GM23338 (cell line): ENCODE results near the gene ZNF841. TPM values are rescaled to one million over a fixed set of nuclear protein-coding genes. Genes with fewer than 3 reads are reported as not detected.
A peak's percentile ranks its signal among the peaks of the same experiment; 100 is the strongest.
"Not testable (repeated sequence)": the region's sequence is repeated elsewhere in the genome, so short reads cannot be mapped to it uniquely, and the experiment has no call there.

ENCODE experiments used
- ATAC-seq: fragments of 200-7000 bp; cut with Tn5 transposase; 3 replicates; pipeline ENCODE4 v1.9.1; 2020
- DNase-seq: peaks from one replicate; pipeline ENCODE4 v3.0.0-alpha.2; 2015; ENCODE audit warnings: low spot score
- H2AFZ ChIP-seq: fragments of 200-600 bp; sonication (generic); 2 replicates; pipeline ENCODE4 v1.8.0; 2016; ENCODE audit warnings: antibody characterized with exemption, mild to moderate bottlenecking, moderate library complexity
- H3F3A ChIP-seq: fragments of 200-600 bp; sonication (generic); replicated peaks from 2 replicates; pipeline ENCODE4 v1.8.0; 2017; ENCODE audit warnings: antibody characterized with exemption, mixed run types, low read depth
- H3K27ac ChIP-seq: fragments of 200-600 bp; sonication (generic); 2 replicates; pipeline ENCODE4 v1.6.1; 2016; ENCODE audit warnings: low read depth
- H3K27me3 ChIP-seq: fragments of 200-600 bp; sonication (generic); 2 replicates; pipeline ENCODE4 v1.8.0; 2016; ENCODE audit warnings: mild to moderate bottlenecking, mixed run types, moderate library complexity; ENCODE audit not compliant: insufficient read depth
- H3K36me3 ChIP-seq: fragments of 200-600 bp; sonication (generic); 2 replicates; pipeline ENCODE4 v1.8.0; 2016; ENCODE audit warnings: mild to moderate bottlenecking; ENCODE audit not compliant: insufficient read depth
- H3K4me1 ChIP-seq: fragments of 200-600 bp; sonication (generic); 2 replicates; pipeline ENCODE4 v1.8.0; 2016; ENCODE audit warnings: mild to moderate bottlenecking, moderate library complexity; ENCODE audit not compliant: insufficient read depth
- H3K4me2 ChIP-seq: fragments of 200-600 bp; sonication (generic); 2 replicates; pipeline ENCODE4 v1.7.1; 2017; ENCODE audit warnings: mixed run types
- H3K4me3 ChIP-seq: fragments of 200-600 bp; sonication (generic); 2 replicates; pipeline ENCODE4 v1.6.1; 2016; ENCODE audit warnings: mixed run types
- H3K79me2 ChIP-seq: fragments of 200-600 bp; sonication (generic); replicated peaks from 2 replicates; pipeline ENCODE4 v1.8.0; 2017; ENCODE audit warnings: mild to moderate bottlenecking; ENCODE audit not compliant: insufficient read depth
- H3K9me2 ChIP-seq: fragments of 200-600 bp; sonication (generic); 2 replicates; pipeline ENCODE4 v1.8.0; 2017; ENCODE audit not compliant: insufficient read depth
- H4K20me1 ChIP-seq: fragments of 200-600 bp; sonication (generic); replicated peaks from 2 replicates; pipeline ENCODE4 v1.8.0; 2017; ENCODE audit warnings: mild to moderate bottlenecking; ENCODE audit not compliant: insufficient read depth
- H3K27ac Mint-ChIP-seq: 2 replicates; pipeline ENCODE4 v1.8.0; 2020; ENCODE audit warnings: inconsistent platforms, mild to moderate bottlenecking, moderate library complexity, mixed read lengths
- H3K27me3 Mint-ChIP-seq: 3 replicates; pipeline ENCODE4 v1.8.0; 2022; ENCODE audit warnings: low read depth, mild to moderate bottlenecking, moderate library complexity, mixed read lengths, inconsistent platforms; ENCODE audit not compliant: insufficient read depth, poor library complexity
- H3K36me3 Mint-ChIP-seq: 3 replicates; pipeline ENCODE4 v1.8.0; 2021; ENCODE audit warnings: low read depth, mild to moderate bottlenecking, inconsistent platforms, moderate library complexity, mixed read lengths
- H3K4me1 Mint-ChIP-seq: 3 replicates; pipeline ENCODE4 v1.8.0; 2020; ENCODE audit warnings: mild to moderate bottlenecking, inconsistent platforms, mixed read lengths
- H3K4me3 Mint-ChIP-seq: 3 replicates; pipeline ENCODE4 v1.8.0; 2021; ENCODE audit warnings: moderate library complexity, mild to moderate bottlenecking, inconsistent platforms, mixed read lengths
- H3K9me3 Mint-ChIP-seq: 3 replicates; pipeline ENCODE4 v1.8.0; 2020; ENCODE audit warnings: moderate library complexity, mild to moderate bottlenecking, inconsistent platforms, mixed read lengths
- CREB1 ChIP-seq: fragments of 250-450 bp; sonication (Bioruptor Pico); IDR thresholded peaks from 2 replicates; pipeline ENCODE4 v1.5.0; 2020; ENCODE audit warnings: low read depth, mild to moderate bottlenecking, moderate library complexity
- CTCF ChIP-seq, 2 experiments: fragments of 200-600 bp in 1 of 2; sonication (generic) in 1 of 2; conservative IDR thresholded peaks; 2 replicates each; pipeline versions ENCODE4 v1.5.1 to v1.6.1; 2016 to 2017; ENCODE audit warnings: antibody characterized with exemption in 2 of 2, low read depth in 2 of 2, mild to moderate bottlenecking in 2 of 2, moderate library complexity in 1 of 2
- EZH2 ChIP-seq: fragments of 200-600 bp; sonication (generic); IDR thresholded peaks from one replicate; pipeline ENCODE4 v1.8.0; 2017; ENCODE audit warnings: antibody characterized with exemption, mild to moderate bottlenecking, low read depth; ENCODE audit not compliant: unreplicated experiment
- JUNB ChIP-seq: IDR thresholded peaks from one replicate; pipeline ENCODE4 v1.6.1; 2016; ENCODE audit warnings: antibody characterized with exemption; ENCODE audit not compliant: unreplicated experiment
- NANOG ChIP-seq: IDR thresholded peaks from 2 replicates; pipeline ENCODE4 v1.6.1; 2016; ENCODE audit warnings: antibody characterized with exemption, borderline replicate concordance
- POLR2AphosphoS5 ChIP-seq: IDR thresholded peaks from 2 replicates; pipeline ENCODE4 v1.6.1; 2016; ENCODE audit warnings: antibody characterized with exemption, low read depth
- ZNF114 ChIP-seq: fragments of 250-450 bp; sonication (Bioruptor Pico); IDR thresholded peaks from 2 replicates; pipeline ENCODE4 v1.5.0; 2020; ENCODE audit warnings: mild to moderate bottlenecking, moderate library complexity
- ZNF331 ChIP-seq: fragments of 250-450 bp; sonication (Bioruptor Pico); IDR thresholded peaks from 2 replicates; pipeline ENCODE4 v1.5.0; 2020; ENCODE audit warnings: low read depth, mild to moderate bottlenecking, moderate library complexity
- polyA plus RNA-seq: library from polyadenylated mRNA; unstranded; fragments of >200 nt; fragmentation: Nextera tagmentation; extraction: Ambion mirVana; gene quantifications from 2 replicates; pipeline ENCODE4 v1.2.1, GENCODE V29; 2016
- total RNA-seq: library from RNA; depleted of rRNA; stranded (reverse); fragments of >200 nt; shearing (Covaris generic); gene quantifications from 2 replicates; pipeline ENCODE4 v1.2.3, GENCODE V29; 2014
- TF ChIP-seq, protein P1 (sequence below): fragments of 250-450 bp; sonication (Bioruptor Pico); IDR thresholded peaks from 2 replicates; pipeline ENCODE4 v1.5.0; 2020; ENCODE audit warnings: mild to moderate bottlenecking, moderate library complexity
- TF ChIP-seq, protein P2 (sequence below): IDR thresholded peaks from one replicate; pipeline ENCODE4 v1.6.1; 2018; ENCODE audit warnings: antibody characterized with exemption; ENCODE audit not compliant: unreplicated experiment

The ZNF841 gene
- total and polyA plus RNA-seq, 2 experiments from 2014 or later = 5.3 to 12.8 TPM

- peaks cover 4% of the 10 kb centered on the region; the same call in 1 of the 2 replicates for H3K27me3 ChIP-seq
- peaks cover 4% of the 10 kb centered on the region; the same call in 1 of the 2 replicates for H4K20me1 ChIP-seq
- TF ChIP-seq, protein P1, sequence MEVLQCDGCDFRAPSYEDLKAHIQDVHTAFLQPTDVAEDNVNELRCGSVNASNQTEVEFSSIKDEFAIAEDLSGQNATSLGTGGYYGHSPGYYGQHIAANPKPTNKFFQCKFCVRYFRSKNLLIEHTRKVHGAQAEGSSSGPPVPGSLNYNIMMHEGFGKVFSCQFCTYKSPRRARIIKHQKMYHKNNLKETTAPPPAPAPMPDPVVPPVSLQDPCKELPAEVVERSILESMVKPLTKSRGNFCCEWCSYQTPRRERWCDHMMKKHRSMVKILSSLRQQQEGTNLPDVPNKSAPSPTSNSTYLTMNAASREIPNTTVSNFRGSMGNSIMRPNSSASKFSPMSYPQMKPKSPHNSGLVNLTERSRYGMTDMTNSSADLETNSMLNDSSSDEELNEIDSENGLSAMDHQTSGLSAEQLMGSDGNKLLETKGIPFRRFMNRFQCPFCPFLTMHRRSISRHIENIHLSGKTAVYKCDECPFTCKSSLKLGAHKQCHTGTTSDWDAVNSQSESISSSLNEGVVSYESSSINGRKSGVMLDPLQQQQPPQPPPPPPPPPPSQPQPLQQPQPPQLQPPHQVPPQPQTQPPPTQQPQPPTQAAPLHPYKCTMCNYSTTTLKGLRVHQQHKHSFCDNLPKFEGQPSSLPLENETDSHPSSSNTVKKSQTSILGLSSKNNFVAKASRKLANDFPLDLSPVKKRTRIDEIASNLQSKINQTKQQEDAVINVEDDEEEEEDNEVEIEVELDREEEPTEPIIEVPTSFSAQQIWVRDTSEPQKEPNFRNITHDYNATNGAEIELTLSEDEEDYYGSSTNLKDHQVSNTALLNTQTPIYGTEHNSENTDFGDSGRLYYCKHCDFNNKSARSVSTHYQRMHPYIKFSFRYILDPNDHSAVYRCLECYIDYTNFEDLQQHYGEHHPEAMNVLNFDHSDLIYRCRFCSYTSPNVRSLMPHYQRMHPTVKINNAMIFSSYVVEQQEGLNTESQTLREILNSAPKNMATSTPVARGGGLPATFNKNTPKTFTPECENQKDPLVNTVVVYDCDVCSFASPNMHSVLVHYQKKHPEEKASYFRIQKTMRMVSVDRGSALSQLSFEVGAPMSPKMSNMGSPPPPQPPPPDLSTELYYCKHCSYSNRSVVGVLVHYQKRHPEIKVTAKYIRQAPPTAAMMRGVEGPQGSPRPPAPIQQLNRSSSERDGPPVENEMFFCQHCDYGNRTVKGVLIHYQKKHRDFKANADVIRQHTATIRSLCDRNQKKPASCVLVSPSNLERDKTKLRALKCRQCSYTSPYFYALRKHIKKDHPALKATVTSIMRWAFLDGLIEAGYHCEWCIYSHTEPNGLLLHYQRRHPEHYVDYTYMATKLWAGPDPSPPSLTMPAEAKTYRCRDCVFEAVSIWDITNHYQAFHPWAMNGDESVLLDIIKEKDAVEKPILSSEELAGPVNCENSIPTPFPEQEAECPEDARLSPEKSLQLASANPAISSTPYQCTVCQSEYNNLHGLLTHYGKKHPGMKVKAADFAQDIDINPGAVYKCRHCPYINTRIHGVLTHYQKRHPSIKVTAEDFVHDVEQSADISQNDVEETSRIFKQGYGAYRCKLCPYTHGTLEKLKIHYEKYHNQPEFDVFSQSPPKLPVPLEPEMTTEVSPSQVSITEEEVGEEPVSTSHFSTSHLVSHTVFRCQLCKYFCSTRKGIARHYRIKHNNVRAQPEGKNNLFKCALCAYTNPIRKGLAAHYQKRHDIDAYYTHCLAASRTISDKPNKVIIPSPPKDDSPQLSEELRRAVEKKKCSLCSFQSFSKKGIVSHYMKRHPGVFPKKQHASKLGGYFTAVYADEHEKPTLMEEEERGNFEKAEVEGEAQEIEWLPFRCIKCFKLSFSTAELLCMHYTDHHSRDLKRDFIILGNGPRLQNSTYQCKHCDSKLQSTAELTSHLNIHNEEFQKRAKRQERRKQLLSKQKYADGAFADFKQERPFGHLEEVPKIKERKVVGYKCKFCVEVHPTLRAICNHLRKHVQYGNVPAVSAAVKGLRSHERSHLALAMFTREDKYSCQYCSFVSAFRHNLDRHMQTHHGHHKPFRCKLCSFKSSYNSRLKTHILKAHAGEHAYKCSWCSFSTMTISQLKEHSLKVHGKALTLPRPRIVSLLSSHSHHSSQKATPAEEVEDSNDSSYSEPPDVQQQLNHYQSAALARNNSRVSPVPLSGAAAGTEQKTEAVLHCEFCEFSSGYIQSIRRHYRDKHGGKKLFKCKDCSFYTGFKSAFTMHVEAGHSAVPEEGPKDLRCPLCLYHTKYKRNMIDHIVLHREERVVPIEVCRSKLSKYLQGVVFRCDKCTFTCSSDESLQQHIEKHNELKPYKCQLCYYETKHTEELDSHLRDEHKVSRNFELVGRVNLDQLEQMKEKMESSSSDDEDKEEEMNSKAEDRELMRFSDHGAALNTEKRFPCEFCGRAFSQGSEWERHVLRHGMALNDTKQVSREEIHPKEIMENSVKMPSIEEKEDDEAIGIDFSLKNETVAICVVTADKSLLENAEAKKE (CRISPR knock-in tag) = no peak
- TF ChIP-seq EZH2 (no peak), CTCF (conservative IDR thresholded peaks at IDR 0.05; ENCODE audit: low read depth in 2 of 2) (no peak), POLR2AphosphoS5 (no peak), ZNF331 (CRISPR knock-in tag) (no peak), NANOG (no peak), CREB1 (no peak), JUNB (no peak), ZNF114 (CRISPR knock-in tag) (no peak)
- TF ChIP-seq, protein P2, sequence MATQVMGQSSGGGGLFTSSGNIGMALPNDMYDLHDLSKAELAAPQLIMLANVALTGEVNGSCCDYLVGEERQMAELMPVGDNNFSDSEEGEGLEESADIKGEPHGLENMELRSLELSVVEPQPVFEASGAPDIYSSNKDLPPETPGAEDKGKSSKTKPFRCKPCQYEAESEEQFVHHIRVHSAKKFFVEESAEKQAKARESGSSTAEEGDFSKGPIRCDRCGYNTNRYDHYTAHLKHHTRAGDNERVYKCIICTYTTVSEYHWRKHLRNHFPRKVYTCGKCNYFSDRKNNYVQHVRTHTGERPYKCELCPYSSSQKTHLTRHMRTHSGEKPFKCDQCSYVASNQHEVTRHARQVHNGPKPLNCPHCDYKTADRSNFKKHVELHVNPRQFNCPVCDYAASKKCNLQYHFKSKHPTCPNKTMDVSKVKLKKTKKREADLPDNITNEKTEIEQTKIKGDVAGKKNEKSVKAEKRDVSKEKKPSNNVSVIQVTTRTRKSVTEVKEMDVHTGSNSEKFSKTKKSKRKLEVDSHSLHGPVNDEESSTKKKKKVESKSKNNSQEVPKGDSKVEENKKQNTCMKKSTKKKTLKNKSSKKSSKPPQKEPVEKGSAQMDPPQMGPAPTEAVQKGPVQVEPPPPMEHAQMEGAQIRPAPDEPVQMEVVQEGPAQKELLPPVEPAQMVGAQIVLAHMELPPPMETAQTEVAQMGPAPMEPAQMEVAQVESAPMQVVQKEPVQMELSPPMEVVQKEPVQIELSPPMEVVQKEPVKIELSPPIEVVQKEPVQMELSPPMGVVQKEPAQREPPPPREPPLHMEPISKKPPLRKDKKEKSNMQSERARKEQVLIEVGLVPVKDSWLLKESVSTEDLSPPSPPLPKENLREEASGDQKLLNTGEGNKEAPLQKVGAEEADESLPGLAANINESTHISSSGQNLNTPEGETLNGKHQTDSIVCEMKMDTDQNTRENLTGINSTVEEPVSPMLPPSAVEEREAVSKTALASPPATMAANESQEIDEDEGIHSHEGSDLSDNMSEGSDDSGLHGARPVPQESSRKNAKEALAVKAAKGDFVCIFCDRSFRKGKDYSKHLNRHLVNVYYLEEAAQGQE = no peak
- H2AFZ ChIP-seq = no peak overlapping the region
- H3K36me3 Mint-ChIP-seq = peaks cover 27% of the 10 kb centered on the region
- 0 out of 2 replicates have a peak, but pooled peaks cover 3% of the 10 kb centered on the region for H3F3A ChIP-seq
- H3K4me3 Mint-ChIP-seq = no peak overlapping the region
- no peaks in the 10 kb centered on the region for H3K4me1 Mint-ChIP-seq
- no peaks in the 10 kb centered on the region for H3K4me1 ChIP-seq
- H3K79me2 ChIP-seq = peaks cover 8% of the 10 kb centered on the region
- no peak overlapping the region for H3K27ac ChIP-seq
- H3K4me2 ChIP-seq = no peak overlapping the region
- DNase-seq (no peak), ATAC-seq (no peak)
- no peak overlapping the region for H3K4me3 ChIP-seq
- no peaks in the 10 kb centered on the region for H3K9me2 ChIP-seq
- H3K27ac Mint-ChIP-seq = no peak overlapping the region
- H3K27me3 Mint-ChIP-seq = peaks cover 3% of the 10 kb centered on the region
- H3K36me3 ChIP-seq = peaks cover 4% of the 10 kb centered on the region; the same call in 1 of the 2 replicates
- peaks cover 81% of the 10 kb centered on the region for H3K9me3 Mint-ChIP-seq
Measured at GRCh38 chr19:52099497-52100138, 4.1 kb upstream of the ZNF841 start.

- Mint-ChIP-seq H3K4me3 (peak overlapping the region; percentile 91; the same call in 2 of the 3 replicates), H3K9me3 (peaks cover 53% of the 10 kb centered on the region), H3K36me3 (peaks cover 39% of the 10 kb centered on the region)
- H4K20me1 ChIP-seq = peaks cover 20% of the 10 kb centered on the region
- not testable (repeated sequence) for H3K27me3 ChIP-seq, H2AFZ ChIP-seq, H3K4me3 ChIP-seq, H3K36me3 ChIP-seq, H3K4me1 Mint-ChIP-seq, DNase-seq, H3K27ac Mint-ChIP-seq, H3K27me3 Mint-ChIP-seq, ATAC-seq, H3F3A ChIP-seq, H3K9me2 ChIP-seq, H3K27ac ChIP-seq, H3K4me2 ChIP-seq, H3K4me1 ChIP-seq
- peaks cover 39% of the 10 kb centered on the region for H3K79me2 ChIP-seq
Measured at GRCh38 chr19:52096416-52096815, 851 bp upstream of the ZNF841 start.
